ENCODE measurements around the gene FOXN3.

The FOXN3 gene

DNA sequence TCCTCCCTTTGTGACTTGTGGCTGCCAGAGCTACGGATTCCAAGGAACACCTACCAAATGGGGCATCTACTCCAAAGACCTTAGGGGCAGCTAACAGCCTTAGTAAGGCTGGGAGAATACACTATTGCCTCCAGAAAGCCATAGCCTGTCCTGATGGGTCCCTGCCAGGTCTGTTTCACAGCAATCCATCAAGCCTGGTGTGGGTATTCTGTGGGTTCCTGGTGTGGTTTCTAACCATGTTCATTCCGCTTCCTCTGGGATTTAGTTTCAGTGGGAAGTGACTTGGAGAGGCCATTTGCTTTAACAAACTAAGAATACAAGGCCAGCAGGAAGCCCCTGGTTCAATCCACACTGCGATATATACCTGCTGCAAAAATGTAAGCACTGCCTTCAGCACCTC, 220.5 kb downstream of the FOXN3 start:
- no peak overlapping the region for H3K27ac ChIP-seq
- no peak for TF ChIP-seq ZFX (IDR thresholded peaks at IDR 0.05; ENCODE audit: borderline replicate concordance)
- TF ChIP-seq, protein P1, sequence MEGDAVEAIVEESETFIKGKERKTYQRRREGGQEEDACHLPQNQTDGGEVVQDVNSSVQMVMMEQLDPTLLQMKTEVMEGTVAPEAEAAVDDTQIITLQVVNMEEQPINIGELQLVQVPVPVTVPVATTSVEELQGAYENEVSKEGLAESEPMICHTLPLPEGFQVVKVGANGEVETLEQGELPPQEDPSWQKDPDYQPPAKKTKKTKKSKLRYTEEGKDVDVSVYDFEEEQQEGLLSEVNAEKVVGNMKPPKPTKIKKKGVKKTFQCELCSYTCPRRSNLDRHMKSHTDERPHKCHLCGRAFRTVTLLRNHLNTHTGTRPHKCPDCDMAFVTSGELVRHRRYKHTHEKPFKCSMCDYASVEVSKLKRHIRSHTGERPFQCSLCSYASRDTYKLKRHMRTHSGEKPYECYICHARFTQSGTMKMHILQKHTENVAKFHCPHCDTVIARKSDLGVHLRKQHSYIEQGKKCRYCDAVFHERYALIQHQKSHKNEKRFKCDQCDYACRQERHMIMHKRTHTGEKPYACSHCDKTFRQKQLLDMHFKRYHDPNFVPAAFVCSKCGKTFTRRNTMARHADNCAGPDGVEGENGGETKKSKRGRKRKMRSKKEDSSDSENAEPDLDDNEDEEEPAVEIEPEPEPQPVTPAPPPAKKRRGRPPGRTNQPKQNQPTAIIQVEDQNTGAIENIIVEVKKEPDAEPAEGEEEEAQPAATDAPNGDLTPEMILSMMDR (IDR thresholded peaks at IDR 0.05) = no peak

DNA sequence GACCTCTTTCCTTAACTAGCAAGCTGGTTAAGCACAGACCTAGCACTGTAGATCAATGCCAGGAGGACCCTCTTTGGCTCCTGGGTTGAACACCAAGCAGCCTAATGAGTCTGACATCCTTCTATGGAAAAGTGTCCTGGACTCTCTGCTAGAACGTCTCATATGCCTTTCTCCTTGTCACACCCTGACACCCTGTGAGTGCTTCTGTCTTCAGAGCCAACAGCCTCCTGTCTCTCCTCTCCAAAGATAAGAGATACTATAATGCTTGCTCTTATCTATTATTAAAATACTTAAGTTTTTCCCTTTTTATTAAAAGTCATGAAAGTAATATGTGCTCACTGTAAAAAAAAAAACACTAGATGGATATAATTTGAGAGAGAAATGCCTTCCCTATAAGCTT, 222.7 kb downstream of the FOXN3 start:
- TF ChIP-seq, protein P1 (IDR thresholded peaks at IDR 0.05) = no peak
- no peak for TF ChIP-seq ZFX (IDR thresholded peaks at IDR 0.05; ENCODE audit: borderline replicate concordance)
- no peak overlapping the region for H3K27ac ChIP-seq

DNA sequence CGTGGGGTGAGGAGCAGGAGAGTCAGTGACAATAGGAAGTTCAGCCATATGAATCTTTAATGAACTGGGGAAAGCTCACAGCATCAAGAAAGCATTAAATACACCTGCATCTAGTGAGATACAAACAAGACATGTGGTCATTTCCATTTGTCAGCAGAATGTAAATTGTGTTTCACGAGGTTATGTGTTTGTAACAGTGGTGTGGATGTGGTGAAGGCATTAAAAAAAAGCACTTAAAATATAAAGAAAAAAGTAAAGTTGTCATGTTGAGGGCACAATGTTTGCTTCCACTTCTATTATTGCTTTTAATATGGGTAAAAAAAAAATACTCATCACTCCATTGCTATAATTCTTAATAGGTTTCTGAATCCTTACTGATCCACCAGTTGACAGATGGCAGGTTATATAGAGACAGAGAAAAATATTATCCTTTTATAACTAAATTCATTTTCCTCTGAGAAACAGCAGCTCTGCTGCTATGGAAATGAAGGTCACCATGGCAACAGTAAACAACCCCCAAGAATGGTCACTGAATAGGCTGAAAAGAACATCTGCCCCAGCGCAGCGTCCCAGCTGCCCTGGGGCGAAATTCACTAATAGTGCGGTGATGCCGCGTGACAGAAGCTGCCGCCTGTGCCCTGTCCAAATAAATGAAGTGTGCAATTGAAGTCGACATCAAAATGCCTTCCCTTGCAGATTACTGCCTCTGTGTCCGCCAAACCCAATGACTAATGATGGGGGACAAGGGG, 226.1 kb downstream of the FOXN3 start:
- TF ChIP-seq, protein P1 (IDR thresholded peaks at IDR 0.05) = no peak
- TF ChIP-seq ZFX (IDR thresholded peaks at IDR 0.05; ENCODE audit: borderline replicate concordance) = no peak
- no peak overlapping the region for H3K27ac ChIP-seq

DNA sequence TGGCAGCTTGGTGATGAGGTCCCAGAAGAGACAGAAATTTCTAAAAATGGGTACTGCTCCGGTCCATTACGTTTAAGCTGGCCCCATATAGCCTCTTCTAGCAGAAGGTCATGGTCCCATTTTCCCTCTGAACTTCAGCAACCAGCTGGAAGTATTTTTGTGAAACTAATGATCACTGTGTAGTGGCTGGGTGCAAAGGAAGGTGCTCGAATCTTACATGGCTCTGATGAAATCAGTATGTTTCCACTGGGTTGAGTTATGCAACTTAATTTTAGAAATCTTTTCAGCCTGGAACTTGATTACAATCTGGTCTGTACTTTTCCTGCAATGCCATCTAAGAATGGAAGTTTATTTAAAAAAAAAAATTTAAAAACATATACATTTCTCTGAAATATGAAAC, 228.5 kb downstream of the FOXN3 start:
- no peak overlapping the region for H3K27ac ChIP-seq
- TF ChIP-seq, protein P1 (IDR thresholded peaks at IDR 0.05) = no peak
- TF ChIP-seq ZFX (IDR thresholded peaks at IDR 0.05; ENCODE audit: borderline replicate concordance) = no peak

DNA sequence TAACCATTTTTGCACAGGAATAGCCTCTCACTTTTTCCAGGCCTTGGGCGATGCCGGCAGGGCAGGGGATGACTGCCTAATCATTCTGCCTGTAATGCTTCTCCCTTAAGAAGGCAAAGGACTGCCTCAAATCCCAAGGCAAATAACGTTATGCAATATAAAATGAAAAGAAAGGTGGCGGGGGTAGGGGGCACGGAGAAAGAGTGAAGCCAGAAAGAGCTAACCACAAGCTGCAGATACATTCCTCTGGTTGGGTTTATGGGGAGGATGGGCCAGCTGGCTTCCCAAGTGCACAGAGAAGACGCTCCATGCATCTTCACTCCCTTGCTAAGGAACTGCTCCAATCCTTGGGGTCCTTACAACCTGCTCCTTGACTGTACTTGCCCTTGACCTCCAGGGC, 229.5 kb downstream of the FOXN3 start:
- H3K27ac ChIP-seq = no peak overlapping the region
- TF ChIP-seq, protein P1 (IDR thresholded peaks at IDR 0.05) = no peak
- no peak for TF ChIP-seq ZFX (IDR thresholded peaks at IDR 0.05; ENCODE audit: borderline replicate concordance)

DNA sequence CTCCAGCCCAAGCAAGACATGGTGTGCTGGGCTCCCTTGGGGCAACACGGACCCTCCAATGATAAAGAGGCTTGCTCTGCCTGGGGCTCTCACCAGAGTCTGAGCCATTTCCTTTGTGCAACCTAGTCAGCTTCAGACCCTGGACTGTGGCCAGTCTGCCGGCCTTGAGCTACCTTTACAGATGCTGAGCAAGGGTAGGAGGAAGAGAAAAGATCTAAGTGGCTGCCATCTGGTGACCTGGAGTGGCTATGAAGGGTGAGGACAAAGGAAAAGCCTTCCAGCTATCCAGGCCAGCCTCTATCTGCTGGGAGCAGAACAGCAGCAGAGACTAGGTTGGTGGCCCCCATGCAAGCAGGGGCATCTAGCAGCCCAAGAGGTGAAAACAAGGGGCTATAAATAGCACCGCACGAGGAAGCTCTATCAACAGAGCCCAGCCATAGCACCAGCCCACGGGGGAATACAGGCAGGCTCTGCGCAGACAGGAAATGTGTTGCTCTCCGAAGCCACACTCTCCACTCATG, 230.1 kb downstream of the FOXN3 start:
- TF ChIP-seq, protein P1 (IDR thresholded peaks at IDR 0.05) = no peak
- TF ChIP-seq ZFX (IDR thresholded peaks at IDR 0.05; ENCODE audit: borderline replicate concordance) = no peak
- H3K27ac ChIP-seq = no peak overlapping the region

All from 22Rv1 (cell line).